Measurements from ENCODE around the gene SELENON. TPM values are rescaled to one million over a fixed set of nuclear protein-coding genes. Genes with fewer than 3 reads are reported as not detected.

The SELENON gene
- total and polyA plus RNA-seq, 2 of the 13 experiments (the other 11 are each of a cell fraction or from before 2014, with no cell fraction given), result 3.8 to 8.0 TPM

- CTCF ChIA-PET (ENCODE audit: low intra/inter-chr PET ratio, low total read pairs), result interaction anchor here (0.8 kb wide), 1 partner anchor 42 kb away, joined by 3 read pairs; no protein-coding TSS in a partner anchor
- Histone ChIP-seq H3K4me3 (replicated peaks in 1 of 3; ENCODE audit: insufficient read depth in 1 of 3, low read depth in 2 of 3, low read length in 3 of 3) (no peak overlapping the region), H2AFZ (ENCODE audit: low read length) (no peak overlapping the region), H3K9ac (ENCODE audit: insufficient read depth, low read depth, low read length) (no peak overlapping the region), H3K36me3 (replicated peaks in 1 of 2; ENCODE audit: control insufficient read depth in 1 of 2, insufficient read depth in 2 of 2, low read length in 2 of 2) (no peaks in the 10 kb centered on the region), H3K27me3 (ENCODE audit: control insufficient read depth in 1 of 2, insufficient read depth in 2 of 2, low read length in 2 of 2) (peaks cover 10 to 78% of the 10 kb centered on the region in 2 experiments), H3K9me3 (ENCODE audit: low read length) (no peaks in the 10 kb centered on the region), H3K27ac (ENCODE audit: extremely low read length, insufficient read depth, low read length) (no peak overlapping the region), H4K20me1 (ENCODE audit: insufficient read depth, low read length) (no peaks in the 10 kb centered on the region), H3K4me1 (ENCODE audit: insufficient read depth, low read length) (no peaks in the 10 kb centered on the region), H3K4me2 (ENCODE audit: low read depth, low read length) (no peak overlapping the region), H3K79me2 (ENCODE audit: insufficient read depth, low read length) (no peaks in the 10 kb centered on the region)
- FAIRE-seq, result no peak
- in situ Hi-C loops (cut with HindIII; ENCODE audit: extremely low pct_ligation_motif_present, low pct_unique_long_range_greater_than_20kb) (loop anchor here (5.0 kb wide), 1 partner anchor 43 kb away; no protein-coding TSS in a partner anchor), intact Hi-C loops (cut with micrococcal nuclease; ENCODE audit: unreplicated experiment) (loop anchor here (5.0 kb wide), 1 partner anchor 43 kb away; no protein-coding TSS in a partner anchor)
- BruUV-seq (replicated peaks), result no TSS peak
- 49% methylated on average over 12 of the region's 17 CpGs for WGBS (ENCODE audit: low lambda C conversion rate)
- POLR2A ChIA-PET, result no interaction called here
- ATAC-seq, result peak; percentile 52; the same call in 2 of the 3 replicates
- DNase-seq (ENCODE audit: low spot score), result no peak
- peak; percentile 50 for TF ChIP-seq CTCF (CRISPR knock-in tag; IDR thresholded peaks at IDR 0.05)
- no peak for TF ChIP-seq RBM39 (IDR thresholded peaks at IDR 0.05; ENCODE audit: low read depth, low read length, poor library complexity, severe bottlenecking)
- no peak for TF ChIP-seq ZNF30 (CRISPR knock-in tag; IDR thresholded peaks at IDR 0.05)
- no peak for TF ChIP-seq HDAC2 (CRISPR knock-in tag; IDR thresholded peaks at IDR 0.05)
- no peak for TF ChIP-seq TEAD2 (CRISPR knock-in tag; IDR thresholded peaks at IDR 0.05)
- TF ChIP-seq STAG1 (CRISPR knock-in tag; IDR thresholded peaks at IDR 0.05), result peak; percentile 54
Measured at GRCh38 chr1:25754470-25755181, 45.4 kb upstream of the SELENON start.
